GM12891 (cell line): ENCODE results near the gene IL1RL1.

Experiments used
- POLR2A ChIP-seq: IDR thresholded peaks from 2 replicates; pipeline ENCODE4 v1.6.1; 2011; ENCODE audit warnings: low read depth, low read length, control low read depth
- POLR2AphosphoS5 ChIP-seq: IDR thresholded peaks from 2 replicates; pipeline ENCODE4 v1.6.1; 2011; ENCODE audit warnings: low read depth, low read length, control low read depth
- POU2F2 ChIP-seq: IDR thresholded peaks from 2 replicates; pipeline ENCODE4 v1.6.1; 2011; ENCODE audit warnings: low read depth, mild to moderate bottlenecking, control low read depth, low read length, moderate library complexity
- SPI1 ChIP-seq: IDR thresholded peaks from 2 replicates; pipeline ENCODE4 v1.6.1; 2011; ENCODE audit warnings: low read depth, low read length, control low read depth

DNA sequence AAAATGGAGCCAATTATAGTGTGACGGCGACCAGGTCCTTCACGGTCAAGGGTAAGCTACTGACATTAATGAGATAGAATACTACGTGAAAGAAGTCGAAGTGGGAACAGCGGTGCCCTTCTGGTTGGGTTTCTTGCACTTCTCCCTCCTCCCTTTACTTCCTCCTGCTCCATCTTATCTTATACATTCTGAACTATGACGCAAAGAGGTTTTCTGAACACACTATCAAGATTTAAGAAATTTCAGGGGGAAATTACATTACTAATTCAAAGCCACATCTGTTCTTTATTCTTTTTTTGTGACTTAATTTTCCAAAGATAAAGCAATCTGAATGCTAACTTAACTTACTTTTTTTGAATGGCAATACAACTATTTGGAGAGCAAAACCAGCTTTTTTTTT, 29.4 kb downstream of the IL1RL1 start:
- no peak for TF ChIP-seq POLR2AphosphoS5
- TF ChIP-seq POLR2A: no peak
- no peak for TF ChIP-seq SPI1
- TF ChIP-seq POU2F2: no peak
